Dermis blood vessel endothelial cell (primary cell): ENCODE data around the gene ACHE. TPM values are rescaled to one million over a fixed set of nuclear protein-coding genes. Genes with fewer than 3 reads are reported as not detected.
A peak's percentile ranks its signal among the peaks of the same experiment; 100 is the strongest.

Experiments
- DNase-seq: peaks from one replicate; pipeline ENCODE4 v3.0.0; 2010
- total RNA-seq: library from RNA; depleted of rRNA; stranded (reverse); fragments of >200 nt; gene quantifications from 2 replicates; pipeline ENCODE4 v1.2.3, GENCODE V29; 2014

The ACHE gene
- total RNA-seq, 1 donor from 2014 or later, result 4.9 TPM

- DNase-seq, result no peak
Observed at GRCh38 chr7:100884736-100885439, 10.8 kb downstream of the ACHE start.

DNA sequence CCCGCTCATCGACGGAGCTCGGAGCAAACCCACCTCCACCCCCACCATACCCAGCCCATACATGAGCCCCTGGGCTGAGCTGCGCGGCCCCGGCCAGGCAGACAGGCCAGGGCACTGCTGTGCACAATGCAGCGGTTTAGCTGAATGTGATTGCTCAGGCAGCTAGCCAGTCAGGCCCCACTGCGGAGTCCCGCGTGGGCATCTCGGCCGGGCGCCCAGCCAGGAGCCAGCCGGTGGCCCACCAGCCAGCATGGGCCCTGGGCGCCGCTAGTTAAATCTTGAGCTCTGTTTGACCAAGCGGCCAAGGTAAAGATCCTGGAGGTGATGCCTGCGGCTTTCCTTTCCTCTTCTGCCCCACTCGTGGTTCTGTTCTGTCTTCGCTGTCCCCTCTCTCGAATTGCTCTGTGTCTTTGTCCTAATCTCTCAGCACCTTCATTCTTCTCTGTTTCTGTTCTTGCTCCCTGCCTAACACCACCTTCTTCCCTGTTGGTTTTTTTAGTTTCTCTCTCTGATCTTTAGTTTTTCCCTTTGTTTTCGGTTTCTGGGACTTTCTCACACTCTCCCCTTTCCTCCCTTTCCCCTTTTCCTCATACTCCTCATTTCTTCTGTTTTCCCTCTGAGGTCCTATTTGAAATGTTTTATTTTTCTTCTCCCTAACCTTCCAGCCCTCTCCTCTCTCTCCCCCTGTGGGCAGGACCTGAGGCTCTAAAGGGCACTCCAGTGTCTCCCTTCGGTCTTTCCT is 12.7 kb downstream of the ACHE start:
- no peak for DNase-seq

DNA sequence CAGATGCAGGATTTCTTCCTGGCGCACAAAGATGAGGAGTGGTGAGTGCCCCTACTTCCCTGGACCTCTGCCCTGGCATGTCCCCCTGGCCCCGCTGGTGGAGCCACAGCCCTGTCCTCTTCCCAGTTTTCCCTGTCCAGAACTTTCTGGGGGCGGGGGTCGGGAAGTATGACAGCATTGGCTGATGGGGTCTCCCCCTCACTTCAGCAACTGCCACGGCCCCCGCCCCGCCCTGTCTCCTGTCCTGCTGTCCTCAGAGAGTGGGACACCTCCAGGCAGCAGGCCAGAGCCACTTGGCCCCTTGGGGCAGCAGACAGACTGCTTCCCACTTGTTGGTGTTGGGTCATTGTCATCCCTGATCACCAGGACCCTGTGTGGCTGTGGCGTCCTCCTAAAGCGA is 13.5 kb downstream of the ACHE start:
- no peak for DNase-seq

- no peak for DNase-seq
Observed at GRCh38 chr7:100881136-100881535, 14.6 kb downstream of the ACHE start.

GRCh38 chr7:100880645-100881044 is 15.0 kb downstream of the ACHE start:
- DNase-seq, result no peak

DNA sequence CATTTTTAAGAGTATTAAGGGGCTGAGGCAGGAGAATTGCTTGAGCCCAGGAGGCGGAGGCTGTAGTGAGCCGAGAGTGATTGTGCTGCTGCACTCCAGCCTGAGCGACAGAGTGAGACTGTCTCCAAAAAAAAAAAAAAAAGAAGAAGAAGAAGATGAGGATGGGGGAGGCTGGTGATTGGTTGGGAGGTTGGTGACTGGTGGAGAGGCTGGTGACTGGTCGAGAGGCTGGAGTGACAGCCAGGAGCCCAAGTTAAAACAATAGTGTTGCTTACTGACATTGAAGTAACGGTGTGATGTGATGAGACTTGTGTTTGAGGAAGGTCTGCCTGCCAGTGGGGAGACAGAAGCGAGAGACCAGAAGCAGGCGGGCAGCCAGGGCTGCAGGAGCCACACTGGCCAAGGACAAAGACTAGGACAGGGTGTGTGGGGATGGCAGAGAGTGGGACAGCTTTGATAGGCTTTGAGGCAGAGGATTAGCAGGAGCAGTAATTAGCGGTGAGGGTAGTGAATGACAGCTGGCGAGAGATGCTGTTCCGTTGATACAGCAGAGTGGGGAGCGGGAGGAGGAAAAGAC is 15.9 kb downstream of the ACHE start:
- no peak for DNase-seq

DNA sequence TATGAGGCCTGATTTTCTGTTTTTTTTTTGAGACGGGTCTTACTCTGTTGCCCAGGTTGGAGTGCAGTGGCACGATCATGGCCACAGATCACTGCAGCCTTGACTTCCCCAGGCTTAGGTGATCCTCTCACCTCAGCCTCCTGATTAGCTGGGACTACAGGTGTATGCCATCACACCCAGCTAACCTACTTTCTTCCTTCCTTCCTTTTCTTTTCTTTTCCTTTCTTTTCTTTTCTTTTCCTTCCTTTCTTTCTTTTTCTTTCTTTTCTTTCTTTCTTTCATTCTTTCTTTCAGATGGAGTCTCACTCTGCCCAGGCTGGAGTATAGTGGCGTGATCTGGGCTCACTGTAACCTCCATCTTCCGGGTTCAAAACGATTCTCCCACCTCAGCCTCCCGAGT is 17.0 kb downstream of the ACHE start:
- no peak for DNase-seq

DNA sequence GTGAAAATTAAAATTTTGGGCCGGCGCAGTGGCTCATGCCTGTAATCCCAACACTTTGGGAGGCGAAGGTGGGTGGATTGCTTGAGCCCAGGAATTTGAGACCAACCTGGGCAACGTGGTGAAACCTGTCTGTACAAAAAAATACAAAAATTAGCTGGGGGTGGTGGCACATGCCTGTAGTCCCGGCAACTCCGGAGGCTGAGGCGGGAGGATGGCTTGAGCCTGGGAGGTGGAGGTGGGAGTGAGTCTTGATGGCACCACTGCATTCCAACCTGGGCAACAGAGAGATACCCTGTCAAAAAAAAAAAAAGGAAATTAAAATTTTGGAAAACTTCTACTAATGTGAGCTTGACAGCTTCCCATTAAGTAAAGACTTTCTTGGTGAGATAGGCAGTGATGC is 17.7 kb downstream of the ACHE start:
- DNase-seq, result no peak

DNA sequence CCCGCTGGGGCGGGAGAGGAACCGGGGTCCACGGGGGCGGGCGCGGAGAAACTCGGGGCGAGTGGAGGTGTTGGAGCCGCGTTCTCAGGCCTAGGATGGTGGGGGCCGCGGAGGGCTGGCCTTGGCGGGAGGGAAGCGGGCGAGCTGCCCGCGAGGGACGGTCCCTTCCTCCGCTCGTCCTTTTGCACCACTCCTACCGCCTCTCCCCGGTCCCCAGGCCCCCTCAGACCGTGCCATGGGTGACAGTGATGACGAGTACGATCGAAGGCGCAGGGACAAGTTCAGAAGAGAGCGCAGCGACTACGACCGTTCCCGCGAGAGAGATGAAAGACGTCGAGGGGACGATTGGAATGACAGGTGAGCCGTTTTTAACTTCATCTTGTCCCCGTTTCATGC is 20.3 kb downstream of the ACHE start:
- DNase-seq, result no peak

GRCh38 chr7:100874577-100875355 is 20.9 kb downstream of the ACHE start, which contains the start of gene SRRT:
Gene SRRT, plus strand, starts transcription at chr7:100875103. Its CDS starts 488 bp downstream, at chr7:100875591.
- DNase-seq, result peak; percentile 99

- DNase-seq, result no peak
Observed at GRCh38 chr7:100874300-100874576, 21.4 kb downstream of the ACHE start.

DNA sequence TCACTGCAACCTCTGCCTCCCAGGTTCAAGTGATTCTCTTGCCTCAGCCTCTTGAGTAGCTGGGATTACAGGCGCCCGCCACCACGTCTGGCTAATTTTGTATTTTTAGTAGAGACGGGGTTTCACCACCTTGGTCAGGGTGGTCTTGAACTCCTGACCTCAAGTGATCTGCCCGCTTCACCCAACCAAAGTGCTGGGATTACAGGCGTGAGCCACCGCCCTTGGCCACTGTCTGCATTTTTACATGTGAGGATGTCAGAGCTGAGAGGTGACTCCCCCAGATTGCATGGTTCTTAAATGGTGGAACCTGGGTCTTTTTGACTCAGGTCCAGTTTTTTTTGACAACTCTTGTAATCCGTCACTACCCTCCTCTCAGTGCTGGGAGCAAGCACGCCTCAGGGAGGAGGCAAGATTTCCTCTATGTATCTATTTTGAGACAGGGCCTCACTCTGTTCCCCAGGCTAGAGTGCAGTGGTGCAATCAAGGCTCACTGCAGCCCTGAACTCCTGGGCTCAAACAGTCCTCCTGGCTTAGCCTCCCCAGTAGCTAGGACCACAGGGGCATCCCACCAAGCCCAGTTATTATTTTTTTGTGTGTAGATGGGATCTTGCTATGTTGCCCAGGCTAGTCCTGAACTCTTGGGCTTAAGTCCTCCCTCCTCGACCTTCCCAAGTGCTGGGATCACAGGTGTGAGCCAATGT is 21.9 kb downstream of the ACHE start:
- no peak for DNase-seq

- DNase-seq, result no peak
Observed at GRCh38 chr7:100867776-100868485, 27.8 kb downstream of the ACHE start.

- peak; percentile 78 for DNase-seq
Observed at GRCh38 chr7:100867040-100867775, 28.5 kb downstream of the ACHE start, which contains the start of gene TRIP6. Gene TRIP6, plus strand, starts transcription at chr7:100867387. Its CDS starts 111 bp downstream, at chr7:100867498.

GRCh38 chr7:100866729-100867039 is 29.0 kb downstream of the ACHE start:
- DNase-seq, result no peak

DNA sequence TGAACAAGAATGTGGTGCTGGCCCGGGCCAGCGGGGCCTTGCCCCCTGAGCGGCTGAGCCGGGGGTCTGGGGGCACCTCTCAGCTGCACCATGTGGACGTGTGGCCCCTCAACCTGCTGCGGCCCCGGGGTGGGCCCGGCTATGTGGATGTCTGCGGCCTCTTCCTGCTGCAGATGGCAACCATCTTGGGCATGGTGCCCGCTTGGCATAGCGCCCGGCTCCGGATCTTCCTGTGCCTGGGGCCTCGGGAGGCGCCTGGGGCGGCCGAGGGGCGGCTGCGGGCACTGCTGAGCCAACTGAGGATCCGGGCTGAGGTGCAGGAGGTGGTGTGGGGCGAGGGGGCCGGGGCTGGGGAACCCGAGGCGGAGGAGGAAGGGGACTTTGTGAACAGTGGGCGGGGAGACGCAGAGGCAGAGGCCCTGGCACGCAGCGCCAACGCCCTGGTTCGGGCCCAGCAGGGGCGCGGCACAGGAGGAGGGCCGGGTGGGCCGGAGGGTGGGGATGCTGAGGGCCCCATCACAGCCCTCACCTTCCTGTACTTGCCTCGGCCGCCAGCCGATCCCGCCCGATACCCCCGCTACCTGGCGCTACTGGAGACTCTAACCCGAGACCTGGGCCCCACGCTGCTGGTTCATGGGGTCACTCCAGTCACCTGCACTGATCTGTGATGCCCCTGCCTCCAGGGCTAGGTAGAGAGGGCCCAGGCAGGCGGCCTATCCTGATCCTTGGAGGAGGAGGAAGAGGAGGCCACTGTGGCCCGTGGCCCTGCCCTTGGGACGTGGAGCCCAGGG is 29.6 kb downstream of the ACHE start:
- peak; percentile 74 for DNase-seq

GRCh38 chr7:100865372-100865911 is 30.2 kb downstream of the ACHE start:
- peak; percentile 65 for DNase-seq

DNA sequence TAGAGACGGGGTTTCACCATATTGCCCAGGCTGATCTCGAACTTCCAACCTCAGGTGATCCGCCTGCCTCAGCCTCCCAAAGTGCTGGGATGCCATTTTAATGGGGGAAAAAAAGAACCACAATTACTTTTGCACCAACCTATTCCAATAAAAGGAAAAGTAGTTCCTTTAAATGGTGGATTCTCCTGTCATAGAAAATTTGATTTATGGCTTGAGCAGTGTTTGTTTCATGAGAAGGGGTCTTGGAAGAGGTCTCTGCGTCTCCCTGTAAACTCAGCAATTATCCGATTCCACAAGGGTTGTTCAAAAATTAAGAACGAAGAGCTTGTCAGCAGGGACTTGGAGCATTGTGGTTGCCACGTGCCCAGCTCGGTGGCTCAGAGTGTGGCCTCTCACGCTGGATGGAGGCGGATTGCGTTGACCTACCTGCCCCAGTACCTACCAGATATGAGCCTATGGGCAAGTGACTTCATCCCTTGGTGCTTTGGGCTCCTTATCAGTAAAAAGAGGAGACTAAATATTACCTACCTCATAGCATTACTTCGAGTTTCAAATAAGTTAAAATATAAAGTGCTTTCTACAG is 31.3 kb downstream of the ACHE start:
- no peak for DNase-seq

- DNase-seq, result peak; percentile 59
Observed at GRCh38 chr7:100863406-100863950, 32.2 kb downstream of the ACHE start.

DNA sequence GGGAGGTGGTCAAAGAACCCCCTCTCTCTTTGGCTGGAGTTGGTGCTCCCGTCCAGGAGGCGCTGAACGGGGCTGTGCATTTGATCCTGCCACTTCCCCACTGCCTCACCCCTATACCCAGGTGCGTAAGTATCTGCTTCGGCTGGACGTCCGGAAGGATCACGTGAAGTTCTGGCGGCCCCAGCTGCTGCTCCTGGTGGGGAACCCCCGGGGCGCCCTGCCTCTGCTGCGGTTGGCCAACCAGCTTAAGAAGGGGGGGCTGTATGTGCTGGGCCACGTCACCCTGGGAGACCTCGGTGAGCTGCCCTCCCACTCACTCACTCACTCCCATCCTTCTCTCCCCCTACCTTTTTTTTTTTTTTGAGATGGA is 34.1 kb downstream of the ACHE start:
- no peak for DNase-seq
